Thymus (tissue), 2 donors: ENCODE data around the gene TASOR. TPM values are rescaled to one million over a fixed set of nuclear protein-coding genes. Genes with fewer than 3 reads are reported as not detected.

Experiments
- polyA plus RNA-seq: library from polyadenylated mRNA; stranded (reverse); fragments of 200-250 nt; gene quantifications from one replicate; pipeline ENCODE4 v1.2.3, GENCODE V29; 2013
- total RNA-seq: library from RNA; stranded (reverse); fragments of 120-200 nt; gene quantifications from one replicate; pipeline ENCODE4 v1.2.4, GENCODE V29; 2013
- donor health status: healthy.

TASOR gene
- total and polyA plus RNA-seq, 2 donors, result 55.7 to 74.2 TPM

Other genes with a start within 250 kb of the TASOR start
- gene ERC2, start 214.8 kb downstream of the TASOR start, total RNA-seq, result 0.28 TPM
- gene ERC2, start 214.8 kb downstream of the TASOR start, polyA plus RNA-seq, result 0.50 TPM
- gene CCDC66, start 126.1 kb downstream of the TASOR start, total RNA-seq, result 42.7 TPM
- 27.9 TPM for gene CCDC66, start 126.1 kb downstream of the TASOR start, polyA plus RNA-seq
- 26.7 TPM for gene ARHGEF3, start 118.7 kb upstream of the TASOR start, total RNA-seq
- 31.5 TPM for gene ARHGEF3, start 118.7 kb upstream of the TASOR start, polyA plus RNA-seq